Activated effector memory CD4-positive, alpha-beta T cell treated with anti-CD3 and anti-CD28 coated beads, Interleukin-2, amount 50 U/mL, for 16 hours (primary cell): ENCODE data around the gene DNAJB5.
A peak's percentile ranks its signal among the peaks of the same experiment; 100 is the strongest.
"Not testable (repeated sequence)": the region's sequence is repeated elsewhere in the genome, so short reads cannot be mapped to it uniquely, and the experiment has no call there.

Experiments
- DNase-seq: peaks from one replicate; pipeline ENCODE4 v3.0.0-alpha.2; 2020

Gene DNAJB5

DNA sequence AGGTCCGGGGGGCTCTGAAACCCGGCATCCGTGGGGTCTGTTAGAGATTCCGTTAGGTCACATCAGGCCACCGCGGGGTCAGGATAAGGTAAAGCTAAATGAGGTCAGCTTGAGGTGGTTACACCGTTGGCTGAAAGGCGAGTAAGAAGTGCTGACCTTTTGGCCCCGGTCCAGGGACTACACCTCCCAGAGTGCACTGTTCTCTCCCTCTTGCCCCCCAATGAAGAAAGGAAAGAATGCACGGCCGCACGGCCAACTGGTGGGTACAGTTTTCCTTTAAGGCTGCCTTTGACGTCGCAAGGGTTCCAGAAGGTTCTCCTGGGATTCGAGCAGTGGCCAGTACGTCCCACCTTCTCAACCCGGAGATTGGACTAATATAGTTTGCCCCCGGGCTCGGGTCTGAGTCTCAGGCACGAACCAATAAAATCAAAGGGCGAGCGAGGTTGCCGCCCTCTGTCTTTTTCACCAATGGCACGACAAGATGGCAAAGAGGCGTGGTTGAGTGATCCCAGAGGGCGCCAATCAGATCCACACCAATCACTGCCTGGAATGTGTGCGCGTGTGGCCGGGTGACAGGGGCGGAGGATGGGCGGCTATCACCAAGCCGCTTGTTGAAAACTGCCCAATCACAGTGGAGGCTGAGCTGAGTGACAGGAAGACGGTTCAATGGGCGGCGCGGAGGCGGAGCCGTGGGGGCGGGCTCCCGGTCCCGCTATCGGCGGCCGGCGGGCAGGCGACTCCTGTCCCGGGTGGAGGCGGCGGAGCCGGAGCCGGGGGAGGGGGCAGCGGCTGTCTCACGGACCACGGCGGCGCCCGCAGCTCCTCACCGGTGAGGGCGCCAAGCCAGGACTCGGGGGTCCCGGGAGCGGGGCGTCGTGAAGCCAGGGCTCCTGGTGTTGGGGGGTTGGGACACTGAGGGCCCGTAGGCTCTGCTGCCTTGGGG, at the start of gene DNAJB5:
Gene DNAJB5, plus strand, starts transcription at position 743 of the 943 bp plus-strand sequence. CDS start 886 bp downstream, outside the sequence.
- DNase-seq: peak; percentile 99

- not testable (repeated sequence) for DNase-seq
Observed at GRCh38 chr9:34939989-34940388, 49.6 kb upstream of the DNAJB5 start.

- no peak for DNase-seq
Observed at GRCh38 chr9:34948451-34948850, 41.1 kb upstream of the DNAJB5 start.

- no peak for DNase-seq
Observed at GRCh38 chr9:34954225-34954624, 35.3 kb upstream of the DNAJB5 start.

DNA sequence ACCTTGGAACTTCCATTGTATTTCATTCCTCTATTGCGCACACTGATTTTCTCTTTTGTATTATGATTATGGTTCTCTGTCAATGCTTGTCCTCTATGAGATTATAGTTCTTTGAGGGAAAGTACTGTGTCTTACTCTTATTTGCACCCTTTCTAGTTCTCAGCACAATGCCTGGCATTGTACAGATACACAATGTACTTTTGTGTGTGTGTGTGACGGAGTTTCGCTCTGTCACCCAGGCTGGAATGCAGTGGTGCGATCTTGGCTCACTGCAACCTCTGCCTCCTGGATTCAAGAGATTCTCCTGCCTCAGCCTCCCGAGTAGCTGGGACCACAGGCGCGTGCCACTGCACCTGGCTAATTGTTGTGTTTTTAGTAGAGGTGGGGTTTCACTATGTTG, 33.5 kb upstream of the DNAJB5 start:
- DNase-seq: not testable (repeated sequence)

GRCh38 chr9:34956648-34957047, 32.9 kb upstream of the DNAJB5 start:
- no peak for DNase-seq

GRCh38 chr9:34957492-34958410, 31.8 kb upstream of the DNAJB5 start, which contains the start of gene PHF24:
Gene PHF24 (plus strand): TSS chr9:34958285. CDS start chr9:34971299, 13,014 bp downstream.
- DNase-seq: peak; percentile 73

DNA sequence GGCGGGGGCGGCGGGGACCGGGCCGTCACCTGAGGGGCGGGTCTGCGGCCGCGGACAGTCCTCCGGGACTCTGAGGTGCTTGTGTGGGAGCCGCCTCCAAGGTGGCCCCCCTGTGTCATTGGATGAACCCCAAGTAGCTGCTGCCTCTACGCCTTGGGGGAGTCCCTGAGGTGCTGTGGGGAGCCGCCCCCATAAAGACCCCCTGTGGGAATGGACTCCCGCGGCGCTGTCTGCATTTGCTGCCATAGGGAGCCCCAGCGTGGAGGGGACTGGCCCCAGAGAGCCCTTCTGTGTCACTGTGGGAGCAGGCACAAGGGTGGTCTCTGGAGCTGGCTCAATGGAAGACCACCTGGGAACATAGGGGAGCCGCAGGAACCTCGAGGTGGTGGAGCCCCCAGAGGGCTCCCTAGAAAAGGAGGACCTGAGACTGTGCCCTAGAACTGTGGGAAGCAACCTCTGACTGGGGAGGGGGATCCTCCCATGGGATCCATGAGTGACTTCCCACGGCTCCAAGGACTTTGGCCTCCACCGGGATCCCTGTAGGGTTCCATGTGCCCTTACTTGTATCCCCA, 31.0 kb upstream of the DNAJB5 start:
- DNase-seq: no peak

- DNase-seq: no peak
Observed at GRCh38 chr9:34959461-34959860, 30.1 kb upstream of the DNAJB5 start.

DNA sequence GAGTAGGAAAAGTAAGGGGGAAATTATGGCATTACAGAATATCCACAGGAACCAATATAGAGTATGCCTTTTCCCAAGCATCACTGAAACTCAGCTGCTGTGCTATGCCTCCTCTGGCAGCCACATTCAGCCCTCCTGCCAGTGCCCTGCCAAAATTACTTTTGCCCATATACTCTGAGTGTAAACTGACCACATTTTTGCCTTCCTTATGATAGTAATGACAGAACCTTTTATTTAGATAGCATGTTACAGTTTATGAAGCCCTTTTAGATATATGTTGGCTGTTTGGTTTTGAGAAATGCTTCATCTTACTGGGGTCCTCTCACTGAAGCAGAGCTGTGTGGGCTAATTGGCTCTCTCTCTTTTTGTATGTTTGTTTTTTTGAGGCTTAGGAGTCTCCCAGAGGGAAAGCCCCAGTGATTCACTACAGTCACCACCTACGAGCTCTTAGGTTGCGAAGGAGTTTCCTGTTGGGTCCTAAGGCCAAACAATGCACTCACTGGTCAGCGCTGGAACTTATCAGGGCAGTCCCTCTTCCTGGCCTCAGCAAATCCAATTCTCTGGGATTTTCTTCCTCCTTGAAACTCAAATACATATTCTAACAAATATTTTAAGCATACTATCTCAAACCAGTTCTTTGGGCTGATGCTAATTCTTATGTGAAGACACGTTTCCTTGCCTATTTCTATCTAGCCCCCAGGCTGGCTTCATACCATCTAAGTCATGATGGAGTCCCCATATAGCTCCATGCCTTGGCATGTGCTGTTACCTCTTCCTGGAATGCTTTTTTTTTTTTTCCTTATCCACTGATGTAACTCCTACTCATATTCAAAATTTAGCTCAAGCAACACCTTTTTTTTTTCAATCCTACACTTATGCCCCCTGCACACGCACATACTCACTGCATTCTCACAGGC, 27.7 kb upstream of the DNAJB5 start:
- DNase-seq: no peak

DNA sequence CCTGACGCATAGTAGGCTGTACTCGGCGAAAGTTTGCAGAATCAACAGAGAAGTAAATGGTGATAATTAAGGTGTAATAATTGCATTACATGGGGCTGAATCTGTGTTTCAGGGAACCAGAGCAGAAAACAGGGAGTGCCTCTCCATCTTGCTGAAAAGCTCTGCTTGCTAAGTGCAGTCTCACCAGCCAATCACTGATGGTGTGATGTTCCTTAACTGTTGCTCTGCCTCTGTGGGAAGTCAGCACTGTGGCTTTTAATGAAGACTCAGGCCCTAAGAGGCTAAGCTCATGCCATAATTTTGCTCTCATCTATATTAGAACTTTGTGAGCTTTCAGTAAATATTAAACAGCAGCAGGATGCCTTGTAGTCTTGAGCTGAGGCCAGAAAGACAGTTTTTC, 27.0 kb upstream of the DNAJB5 start:
- no peak for DNase-seq

- DNase-seq: no peak
Observed at GRCh38 chr9:34963552-34963951, 26.0 kb upstream of the DNAJB5 start.

DNA sequence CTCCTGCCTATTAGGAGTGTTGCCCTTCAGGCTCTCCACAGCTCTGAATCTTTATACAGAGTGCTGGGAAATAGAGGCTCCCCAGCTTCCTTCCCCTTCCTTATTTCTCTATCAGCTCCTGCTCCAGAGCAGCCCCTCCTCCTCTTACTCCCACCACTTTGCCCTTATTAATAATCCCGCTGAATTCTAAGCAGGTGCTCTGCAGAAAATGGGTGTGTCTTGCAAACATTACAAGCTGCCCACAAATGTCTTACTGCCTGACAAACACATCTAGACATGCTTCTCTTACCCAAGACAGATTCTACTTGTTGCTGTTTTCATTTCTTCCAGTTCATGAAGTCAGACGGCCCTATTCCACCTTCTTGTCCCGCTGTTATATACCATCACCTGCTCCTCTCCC, 25.1 kb upstream of the DNAJB5 start:
- no peak for DNase-seq

DNA sequence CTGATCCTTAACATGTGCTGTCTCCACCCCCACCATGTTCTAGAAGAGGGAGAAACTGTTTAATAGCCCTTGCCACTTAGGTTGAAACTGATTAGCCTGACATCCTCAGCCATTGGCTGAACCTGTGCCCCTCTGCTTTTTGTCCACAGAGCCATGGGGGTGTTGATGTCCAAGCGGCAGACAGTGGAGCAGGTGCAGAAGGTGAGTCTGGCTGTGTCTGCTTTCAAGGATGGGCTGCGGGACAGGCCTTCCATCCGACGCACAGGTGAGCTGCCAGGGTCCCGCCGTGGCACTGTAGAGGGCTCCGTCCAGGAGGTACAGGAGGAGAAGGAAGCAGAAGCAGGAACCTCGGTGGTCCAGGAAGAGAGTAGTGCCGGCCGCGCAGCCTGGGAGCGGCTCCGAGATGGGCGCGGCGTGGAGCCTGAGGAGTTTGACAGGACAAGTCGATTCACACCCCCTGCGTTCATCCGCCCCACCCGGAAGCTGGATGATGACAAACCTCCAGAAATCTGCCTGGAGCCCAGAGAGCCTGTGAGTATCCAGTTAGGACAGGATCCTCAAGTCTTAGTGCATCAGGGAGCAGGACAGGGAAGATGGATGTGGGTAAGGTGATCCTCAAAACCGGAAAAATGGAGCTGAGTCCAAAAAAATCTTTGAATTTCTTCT, 18.3 kb upstream of the DNAJB5 start:
- no peak for DNase-seq

GRCh38 chr9:34974664-34975063, 14.9 kb upstream of the DNAJB5 start:
- no peak for DNase-seq

DNA sequence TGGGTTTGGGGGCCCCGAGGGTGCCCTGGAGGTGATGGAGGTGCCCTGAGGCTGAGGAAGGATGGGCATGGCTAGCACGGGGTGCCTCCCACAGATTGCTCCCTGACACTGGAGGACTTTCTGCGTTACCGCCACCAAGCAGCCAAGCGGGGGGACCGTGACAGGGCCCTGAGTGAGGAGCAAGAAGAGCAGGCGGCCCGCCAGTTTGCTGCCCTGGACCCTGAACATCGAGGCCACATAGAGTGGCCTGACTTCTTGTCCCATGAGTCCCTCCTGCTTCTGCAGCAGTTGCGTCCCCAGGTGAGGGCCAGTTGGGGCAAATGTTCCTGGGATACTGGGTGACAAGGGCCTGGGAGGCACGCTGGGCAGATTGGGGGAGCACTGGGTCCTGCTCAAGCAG, 13.1 kb upstream of the DNAJB5 start:
- peak; percentile 42 for DNase-seq

GRCh38 chr9:34976992-34977391, 12.6 kb upstream of the DNAJB5 start:
- peak; percentile 49 for DNase-seq

GRCh38 chr9:34980181-34980761, 9.3 kb upstream of the DNAJB5 start:
- no peak for DNase-seq

- DNase-seq: no peak
Observed at GRCh38 chr9:34982361-34982760, 7.2 kb upstream of the DNAJB5 start.

GRCh38 chr9:34983209-34983608, 6.3 kb upstream of the DNAJB5 start:
- DNase-seq: no peak

DNA sequence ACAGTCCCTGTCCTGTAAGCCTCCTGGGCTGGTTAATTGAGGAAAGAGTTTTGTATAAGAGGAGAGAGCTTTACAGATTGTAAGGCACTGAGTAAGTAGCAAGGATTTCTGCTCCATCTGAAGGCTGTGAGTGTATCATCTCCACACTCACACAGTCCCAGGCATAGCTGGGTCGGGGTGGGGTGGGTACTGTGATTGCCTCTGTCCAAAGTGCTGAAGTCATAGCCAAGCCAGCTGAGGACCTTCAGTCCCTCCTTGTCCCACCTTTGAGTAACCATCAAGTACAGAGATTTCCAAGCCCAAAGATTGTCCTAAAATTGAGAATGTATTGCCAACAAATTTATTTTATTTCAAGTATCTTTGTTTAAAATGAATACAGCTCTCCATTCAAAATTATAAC, 5.5 kb upstream of the DNAJB5 start:
- DNase-seq: no peak
